Peyer's patch (tissue), 4 donors: ENCODE measurements around the gene FAM171A1.

Experiments
- POLR2A ChIP-seq, 2 donors: fragments of 450-650 bp; IDR thresholded peaks; one replicate each; pipeline ENCODE4 v1.5.1; 2017; ENCODE audit warnings: antibody characterized with exemption in 2 of 2, mild to moderate bottlenecking in 2 of 2, moderate library complexity in 2 of 2
- TF ChIP-seq, protein P1 (sequence below), 6 experiments: fragments of 450-650 bp in 4 of 6; fragments of 200-600 bp in 2 of 6; sonication (generic) in 1 of 6; IDR thresholded peaks; one replicate each; pipeline ENCODE4 v1.5.1; 2017 to 2019; ENCODE audit warnings: antibody characterized with exemption in 6 of 6, mild to moderate bottlenecking in 3 of 6, moderate library complexity in 1 of 6

DNA sequence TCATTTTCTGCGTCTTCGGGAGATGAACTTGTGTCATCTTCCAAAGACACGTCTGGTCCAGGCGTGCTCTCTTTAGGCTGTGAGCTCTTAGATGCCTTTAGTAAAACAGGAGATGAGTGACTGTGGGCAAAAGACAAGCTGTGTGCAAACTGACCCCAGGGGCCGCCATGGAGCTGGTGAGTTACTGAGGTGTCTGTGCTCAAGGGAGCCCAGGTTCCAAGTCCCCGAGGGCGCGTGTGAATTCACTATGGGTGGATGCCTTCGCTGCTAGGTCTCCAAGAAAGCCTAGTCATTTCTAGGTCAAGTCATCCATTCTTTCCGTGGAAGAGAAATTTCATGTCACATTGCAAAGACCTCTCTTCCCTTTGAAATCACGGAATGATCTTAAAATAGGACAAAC, 118.7 kb downstream of the FAM171A1 start:
- TF ChIP-seq, protein P1, sequence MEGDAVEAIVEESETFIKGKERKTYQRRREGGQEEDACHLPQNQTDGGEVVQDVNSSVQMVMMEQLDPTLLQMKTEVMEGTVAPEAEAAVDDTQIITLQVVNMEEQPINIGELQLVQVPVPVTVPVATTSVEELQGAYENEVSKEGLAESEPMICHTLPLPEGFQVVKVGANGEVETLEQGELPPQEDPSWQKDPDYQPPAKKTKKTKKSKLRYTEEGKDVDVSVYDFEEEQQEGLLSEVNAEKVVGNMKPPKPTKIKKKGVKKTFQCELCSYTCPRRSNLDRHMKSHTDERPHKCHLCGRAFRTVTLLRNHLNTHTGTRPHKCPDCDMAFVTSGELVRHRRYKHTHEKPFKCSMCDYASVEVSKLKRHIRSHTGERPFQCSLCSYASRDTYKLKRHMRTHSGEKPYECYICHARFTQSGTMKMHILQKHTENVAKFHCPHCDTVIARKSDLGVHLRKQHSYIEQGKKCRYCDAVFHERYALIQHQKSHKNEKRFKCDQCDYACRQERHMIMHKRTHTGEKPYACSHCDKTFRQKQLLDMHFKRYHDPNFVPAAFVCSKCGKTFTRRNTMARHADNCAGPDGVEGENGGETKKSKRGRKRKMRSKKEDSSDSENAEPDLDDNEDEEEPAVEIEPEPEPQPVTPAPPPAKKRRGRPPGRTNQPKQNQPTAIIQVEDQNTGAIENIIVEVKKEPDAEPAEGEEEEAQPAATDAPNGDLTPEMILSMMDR (IDR thresholded peaks at IDR 0.05): no peak
- TF ChIP-seq POLR2A (IDR thresholded peaks at IDR 0.05): no peak
